Left lung (tissue), 10 donors: ENCODE data around the gene GOLGA6A. TPM values are rescaled to one million over a fixed set of nuclear protein-coding genes. Genes with fewer than 3 reads are reported as not detected.

Experiments used
- ATAC-seq: fragments of 200-7000 bp; cut with Tn5 transposase; one replicate; pipeline ENCODE4 v1.9.1; 2020; ENCODE audit warnings: moderate library complexity
- DNase-seq, 4 donors: peaks; one replicate each; pipeline ENCODE4 v3.0.0-alpha.2; 2013 to 2020
- H3K27ac ChIP-seq, 2 donors: fragments of 200-600 bp; sonication (generic) in 1 of 2; one replicate each; pipeline versions ENCODE4 v1.5.0 to v1.8.0; 2020 to 2021
- H3K27me3 ChIP-seq, 2 donors: fragments of 200-600 bp; sonication (generic) in 1 of 2; one replicate each; pipeline versions ENCODE4 v1.5.0 to v1.8.0; 2020 to 2021
- H3K36me3 ChIP-seq, 2 donors: fragments of 200-600 bp; sonication (generic) in 1 of 2; one replicate each; pipeline versions ENCODE4 v1.5.0 to v1.8.0; 2020 to 2021
- H3K4me1 ChIP-seq, 2 donors: fragments of 200-600 bp; one replicate each; pipeline ENCODE4 v1.8.0; 2021
- H3K4me3 ChIP-seq, 2 donors: fragments of 200-600 bp; sonication (generic) in 1 of 2; one replicate each; pipeline versions ENCODE4 v1.5.0 to v1.8.0; 2020 to 2021; ENCODE audit warnings: mild to moderate bottlenecking in 1 of 2
- H3K9me3 ChIP-seq, 2 donors: fragments of 200-600 bp; sonication (generic) in 1 of 2; one replicate each; pipeline versions ENCODE4 v1.5.0 to v1.8.0; 2020 to 2021
- CTCF ChIP-seq, 2 donors: fragments of 200-600 bp; sonication (generic) in 1 of 2; IDR thresholded peaks; one replicate each; pipeline versions ENCODE4 v1.5.0 to v1.8.0; 2021; ENCODE audit warnings: antibody characterized with exemption in 2 of 2
- intact Hi-C, 2 donors: fragments of 100-400 bp; cut with DNase I; formaldehyde crosslinking; loops; one replicate each; pipeline versions ENCODE4 v1.11.2 to v1.14.2; 2022
- polyA plus RNA-seq, 6 donors: library from polyadenylated mRNA; unstranded; fragments of 120-200 nt; gene quantifications; one replicate each; pipeline ENCODE4 v1.2.1, GENCODE V29; 2013; ENCODE audit not compliant: insufficient read length in 6 of 6
- total RNA-seq, 2 donors: library from RNA; stranded (reverse); fragmentation: NEBNext Ultra II Directional; extraction: Animal tissue kit (Norgen Biotek cat#: 25700); gene quantifications; one replicate each; pipeline ENCODE4 v1.2.1, GENCODE V29; 2021
- donor health status: DM: no; HTN: yes; CAD: no.
- donor health status: DM: no; HTN: no; CAD: no.

The GOLGA6A gene
- total and polyA plus RNA-seq, 8 donors, result 0.06 to 0.56 (median 0.32) TPM; not detected in 2

DNA sequence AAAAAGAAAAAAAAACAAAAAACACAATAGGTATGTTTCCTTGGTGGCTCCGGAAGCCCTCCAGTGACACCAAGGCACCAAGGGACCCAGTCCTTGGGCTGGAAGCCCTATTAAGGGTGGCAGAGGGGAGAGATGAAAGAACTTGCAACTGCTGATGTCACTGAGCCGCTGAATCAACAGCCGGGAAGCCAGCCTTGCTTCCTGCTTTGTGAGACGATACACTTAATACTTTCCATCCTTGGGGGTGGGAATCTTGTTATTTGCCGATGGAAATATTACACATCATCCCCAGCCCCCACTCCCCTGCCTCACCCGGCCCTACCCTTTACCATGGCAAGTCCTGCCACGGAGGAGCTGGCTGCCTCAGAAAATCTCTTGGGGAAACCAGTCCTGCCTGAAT, 42.4 kb upstream of the GOLGA6A start:
- ATAC-seq (no peak), DNase-seq (no peak)
- H3K4me3 ChIP-seq, result no peak overlapping the region
- intact Hi-C loops, result loop anchor here in 1 of 2 donors (10.0 kb wide), 1 partner anchor 180 kb away; no protein-coding TSS in a partner anchor
- H3K9me3 ChIP-seq, result no peaks in the 10 kb centered on the region
- peaks cover 4 to 24% of the 10 kb centered on the region in 2 donors for H3K4me1 ChIP-seq
- H3K27me3 ChIP-seq, result peaks cover 25 to 85% of the 10 kb centered on the region in 2 donors
- H3K36me3 ChIP-seq, result no peaks in the 10 kb centered on the region
- TF ChIP-seq CTCF (IDR thresholded peaks at IDR 0.05), result no peak
- H3K27ac ChIP-seq, result no peak overlapping the region

GRCh38 chr15:74124196-74124595, 41.8 kb upstream of the GOLGA6A start:
- H3K36me3 ChIP-seq, result no peaks in the 10 kb centered on the region
- peaks cover 19 to 79% of the 10 kb centered on the region in 2 donors for H3K27me3 ChIP-seq
- H3K4me3 ChIP-seq, result no peak overlapping the region
- DNase-seq (no peak), ATAC-seq (no peak)
- intact Hi-C loops, result loop anchor here in 1 of 2 donors (10.0 kb wide), 1 partner anchor 181 kb away; no protein-coding TSS in a partner anchor
- TF ChIP-seq CTCF (IDR thresholded peaks at IDR 0.05), result no peak
- peaks cover 4 to 19% of the 10 kb centered on the region in 2 donors for H3K4me1 ChIP-seq
- no peaks in the 10 kb centered on the region for H3K9me3 ChIP-seq
- no peak overlapping the region for H3K27ac ChIP-seq

DNA sequence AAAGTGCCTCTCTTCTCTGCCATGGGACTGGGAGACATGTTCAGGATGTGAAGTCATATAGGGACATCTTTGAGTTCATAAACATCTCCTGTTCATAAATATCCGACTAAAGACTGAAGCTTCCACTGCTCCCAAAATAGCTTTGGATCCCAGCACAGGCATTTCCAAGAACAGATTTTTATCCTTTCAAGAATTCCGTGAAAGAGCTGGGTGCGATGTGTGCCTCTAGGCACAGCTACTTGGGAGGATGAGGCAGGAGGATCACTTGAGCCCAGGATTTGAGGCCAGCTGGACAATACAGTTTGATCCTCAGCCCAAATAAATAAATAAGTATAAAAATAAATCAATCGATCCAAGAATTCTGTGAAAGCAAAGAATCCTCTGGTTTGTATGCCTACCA, 41.3 kb upstream of the GOLGA6A start:
- H3K27me3 ChIP-seq, result peaks cover 14 to 74% of the 10 kb centered on the region in 2 donors
- TF ChIP-seq CTCF (IDR thresholded peaks at IDR 0.05), result no peak
- intact Hi-C loops, result loop anchor here in 1 of 2 donors (10.0 kb wide), 1 partner anchor 181 kb away; no protein-coding TSS in a partner anchor
- no peak for ATAC-seq
- no peak for DNase-seq
- peaks cover 0 to 15% of the 10 kb centered on the region in 2 donors for H3K4me1 ChIP-seq
- H3K4me3 ChIP-seq, result no peak overlapping the region
- no peak overlapping the region for H3K27ac ChIP-seq
- H3K36me3 ChIP-seq, result no peaks in the 10 kb centered on the region
- no peaks in the 10 kb centered on the region for H3K9me3 ChIP-seq

DNA sequence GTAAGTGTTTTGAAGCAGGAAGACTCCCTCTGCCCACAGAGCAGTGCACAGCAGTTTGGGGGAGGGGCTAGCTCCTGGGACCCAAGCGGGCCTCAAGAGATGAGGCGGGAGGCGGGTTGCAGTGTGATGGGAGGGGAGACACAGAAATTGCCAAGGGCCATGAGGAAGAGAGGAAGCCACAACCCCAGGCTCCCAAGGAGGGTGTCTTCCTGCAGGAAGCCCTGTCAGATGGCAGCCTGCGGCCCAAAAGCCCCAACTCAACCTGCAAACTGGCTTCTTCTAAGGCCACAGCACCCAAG, 40.7 kb upstream of the GOLGA6A start:
- TF ChIP-seq CTCF (IDR thresholded peaks at IDR 0.05), result no peak
- intact Hi-C loops, result loop anchor here in 1 of 2 donors (10.0 kb wide), 1 partner anchor 182 kb away; no protein-coding TSS in a partner anchor
- DNase-seq, result no peak
- no peak overlapping the region for H3K4me3 ChIP-seq
- ATAC-seq, result no peak
- H3K9me3 ChIP-seq, result no peaks in the 10 kb centered on the region
- H3K36me3 ChIP-seq, result no peaks in the 10 kb centered on the region
- no peak overlapping the region for H3K27ac ChIP-seq
- peaks cover 8 to 68% of the 10 kb centered on the region in 2 donors for H3K27me3 ChIP-seq
- peaks cover 0 to 10% of the 10 kb centered on the region in 2 donors for H3K4me1 ChIP-seq

GRCh38 chr15:74122403-74123130, 40.2 kb upstream of the GOLGA6A start:
- H3K27me3 ChIP-seq, result peaks cover 4 to 63% of the 10 kb centered on the region in 2 donors
- no peak for ATAC-seq

More at GRCh38 chr15:74122403-74123130, 40.2 kb upstream of the GOLGA6A start:
- Histone ChIP-seq H3K4me3 (no peak overlapping the region), H3K36me3 (no peaks in the 10 kb centered on the region), H3K27ac (no peak overlapping the region), H3K9me3 (no peaks in the 10 kb centered on the region), H3K4me1 (peaks cover 0 to 4% of the 10 kb centered on the region in 2 donors)
- no peak for TF ChIP-seq CTCF (IDR thresholded peaks at IDR 0.05)
- intact Hi-C loops, result loop anchor here in 1 of 2 donors (10.0 kb wide), 1 partner anchor 182 kb away; no protein-coding TSS in a partner anchor
- no peak for DNase-seq
